Epithelial cell of proximal tubule (primary cell): ENCODE results near the gene LEMD1. TPM values are rescaled to one million over a fixed set of nuclear protein-coding genes. Genes with fewer than 3 reads are reported as not detected.

Experiments used
- DNase-seq: peaks from one replicate; pipeline ENCODE4 v3.0.0-alpha.2; 2011; ENCODE audit warnings: low read depth
- H3K4me3 ChIP-seq: 2 replicates; pipeline ENCODE4 v1.5.1; 2011; ENCODE audit warnings: low read depth, mild to moderate bottlenecking, low read length
- CTCF ChIP-seq: conservative IDR thresholded peaks from 2 replicates; pipeline ENCODE4 v1.5.1; 2012; ENCODE audit warnings: low read depth, mild to moderate bottlenecking, low read length
- total RNA-seq: library from RNA; depleted of rRNA; stranded (reverse); fragments of >200 nt; gene quantifications from 2 replicates; pipeline ENCODE4 v1.2.3, GENCODE V29; 2015

LEMD1 gene
- total RNA-seq, 1 donor from 2014 or later, result 0.52 TPM

- no peak for DNase-seq
- peak overlapping the region; percentile 16 for H3K4me3 ChIP-seq
- TF ChIP-seq CTCF, result no peak
Measured at GRCh38 chr1:205456383-205456867, 34.6 kb upstream of the LEMD1 start.

- H3K4me3 ChIP-seq, result peak within 1 kb of the TSS; percentile 22
- no peak for TF ChIP-seq CTCF
- DNase-seq, result no peak
Measured at GRCh38 chr1:205455581-205456382, 33.9 kb upstream of the LEMD1 start, which contains the start of gene BLACAT1. Gene BLACAT1, minus strand, starts transcription at chr1:205456045.

- no peak for TF ChIP-seq CTCF
Measured at GRCh38 chr1:205454903-205455335, 33.1 kb upstream of the LEMD1 start.

GRCh38 chr1:205453466-205453865 lies 31.6 kb upstream of the LEMD1 start:
- no peak for TF ChIP-seq CTCF
- DNase-seq, result no peak
- no peak overlapping the region for H3K4me3 ChIP-seq

More at GRCh38 chr1:205454903-205455335, 33.1 kb upstream of the LEMD1 start:
- no peak for DNase-seq
- H3K4me3 ChIP-seq, result no peak overlapping the region

- TF ChIP-seq CTCF, result no peak
- H3K4me3 ChIP-seq, result no peak overlapping the region
Measured at GRCh38 chr1:205452933-205453332, 31.1 kb upstream of the LEMD1 start.

GRCh38 chr1:205452364-205452763 lies 30.5 kb upstream of the LEMD1 start:
- no peak for TF ChIP-seq CTCF
- no peak overlapping the region for H3K4me3 ChIP-seq
- DNase-seq, result no peak

More at GRCh38 chr1:205452933-205453332, 31.1 kb upstream of the LEMD1 start:
- DNase-seq, result no peak

- no peak for TF ChIP-seq CTCF
- H3K4me3 ChIP-seq, result no peak overlapping the region
- no peak for DNase-seq
Measured at GRCh38 chr1:205451759-205452164, 29.9 kb upstream of the LEMD1 start.
